DND-41 (cell line): ENCODE measurements around the gene ARMC7.
A peak's percentile ranks its signal among the peaks of the same experiment; 100 is the strongest.

Experiments
- ATAC-seq: fragments of 200-7000 bp; cut with Tn5 transposase; 3 replicates; pipeline ENCODE4 v1.9.1; 2021; ENCODE audit warnings: low read depth; ENCODE audit not compliant: insufficient read depth
- DNase-seq: peaks from one replicate; pipeline ENCODE4 v3.0.0-alpha.2; 2020
- H2AFZ ChIP-seq: 2 replicates; pipeline ENCODE4 v1.6.0; 2012; ENCODE audit warnings: low read depth, low read length
- H3K27ac ChIP-seq: 2 replicates; pipeline ENCODE4 v1.5.1; 2012; ENCODE audit warnings: low read length, inconsistent platforms
- H3K27me3 ChIP-seq: fragments of 200-600 bp; sonication (generic); 2 replicates; pipeline ENCODE4 v1.6.0; 2012; ENCODE audit warnings: low read length, mild to moderate bottlenecking, inconsistent platforms; ENCODE audit not compliant: insufficient read depth, poor library complexity
- H3K36me3 ChIP-seq: 2 replicates; pipeline ENCODE4 v1.5.1; 2012; ENCODE audit warnings: low read length, inconsistent platforms; ENCODE audit not compliant: insufficient read depth
- H3K4me1 ChIP-seq: 2 replicates; pipeline ENCODE4 v1.5.1; 2012; ENCODE audit warnings: mild to moderate bottlenecking, low read length; ENCODE audit not compliant: insufficient read depth
- H3K4me2 ChIP-seq: 2 replicates; pipeline ENCODE4 v1.6.0; 2012; ENCODE audit warnings: mild to moderate bottlenecking, moderate library complexity, low read length, inconsistent platforms; ENCODE audit not compliant: insufficient read depth
- H3K4me3 ChIP-seq, 2 experiments: fragments of 200-600 bp in 1 of 2; shearing (Covaris generic) in 1 of 2; 2 replicates each; pipeline ENCODE4 v1.5.1; 2012 to 2016; ENCODE audit warnings: inconsistent platforms in 2 of 2, low read length in 2 of 2, mild to moderate bottlenecking in 2 of 2, low read depth in 1 of 2, moderate library complexity in 1 of 2
- H3K79me2 ChIP-seq: 2 replicates; pipeline ENCODE4 v1.6.0; 2012; ENCODE audit warnings: low read length, inconsistent platforms; ENCODE audit not compliant: insufficient read depth
- H3K9ac ChIP-seq: 2 replicates; pipeline ENCODE4 v1.6.0; 2012; ENCODE audit warnings: low read depth, mild to moderate bottlenecking, inconsistent platforms, low read length, moderate library complexity
- H3K9me3 ChIP-seq: 2 replicates; pipeline ENCODE4 v1.5.1; 2012; ENCODE audit warnings: low read length, moderate library complexity, mild to moderate bottlenecking, inconsistent platforms; ENCODE audit not compliant: insufficient read depth, severe bottlenecking
- H4K20me1 ChIP-seq: 2 replicates; pipeline ENCODE4 v1.6.0; 2012; ENCODE audit warnings: low read length; ENCODE audit not compliant: insufficient read depth
- CTCF ChIP-seq: IDR thresholded peaks from 2 replicates; pipeline ENCODE4 v1.5.1; 2012; ENCODE audit warnings: borderline replicate concordance, low read length, moderate library complexity, mild to moderate bottlenecking; ENCODE audit not compliant: poor library complexity, severe bottlenecking; ENCODE audit errors: extremely low read depth
- EZH2 ChIP-seq: IDR thresholded peaks from 3 replicates; pipeline ENCODE4 v1.6.1; 2012; ENCODE audit warnings: borderline replicate concordance, low read depth, mild to moderate bottlenecking, moderate library complexity, low read length, inconsistent platforms; ENCODE audit not compliant: severe bottlenecking

The ARMC7 gene

DNA sequence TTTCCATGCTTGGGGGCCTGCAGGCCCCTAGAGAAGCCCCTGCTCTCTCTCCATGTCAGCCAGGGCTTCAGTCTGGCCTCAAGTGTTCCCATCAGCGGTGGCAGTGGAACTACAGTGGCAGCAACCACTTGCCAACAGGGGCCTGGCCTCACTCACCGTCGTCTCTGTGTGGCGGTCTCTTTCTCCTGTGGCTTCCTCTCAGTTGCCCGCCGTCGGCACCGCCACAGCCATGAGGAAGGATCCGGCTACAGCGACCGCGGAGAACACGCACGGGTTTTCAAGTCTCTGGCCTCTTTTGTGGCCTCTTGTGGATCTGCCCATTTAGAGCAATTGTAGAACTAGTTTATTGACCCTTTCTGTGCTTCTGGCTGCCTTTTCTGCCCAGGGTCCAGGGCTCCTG lies 8.5 kb downstream of the ARMC7 start:
- H3K9me3 ChIP-seq: no peaks in the 10 kb centered on the region

GRCh38 chr17:75124041-75124818 lies 14.5 kb downstream of the ARMC7 start:
- ATAC-seq (0 out of 3 replicates have a peak, but pooled peaks have one; percentile 20), DNase-seq (no peak)
- H3K36me3 ChIP-seq: peaks cover 24% of the 10 kb centered on the region
- no peaks in the 10 kb centered on the region for H3K9me3 ChIP-seq
- no peak overlapping the region for H2AFZ ChIP-seq
- H3K9ac ChIP-seq: no peak overlapping the region
- no peak overlapping the region for H3K4me2 ChIP-seq
- no peaks in the 10 kb centered on the region for H3K27me3 ChIP-seq
- H3K27ac ChIP-seq: no peak overlapping the region
- H4K20me1 ChIP-seq: peaks cover 3% of the 10 kb centered on the region
- H3K4me1 ChIP-seq: no peaks in the 10 kb centered on the region
- H3K4me3 ChIP-seq: no peak overlapping the region
- no peak for TF ChIP-seq EZH2
- TF ChIP-seq CTCF: no peak
- peaks cover 4% of the 10 kb centered on the region; the same call in 1 of the 2 replicates for H3K79me2 ChIP-seq

More for the DNA sequence above, 8.5 kb downstream of the ARMC7 start:
- no peaks in the 10 kb centered on the region for H3K27me3 ChIP-seq
- no peak overlapping the region for H3K4me2 ChIP-seq
- DNase-seq: no peak
- no peak for ATAC-seq
- no peak overlapping the region for H3K4me3 ChIP-seq
- H3K9ac ChIP-seq: no peak overlapping the region
- no peak overlapping the region for H2AFZ ChIP-seq
- peaks cover 18% of the 10 kb centered on the region for H3K79me2 ChIP-seq
- peaks cover 21% of the 10 kb centered on the region for H3K36me3 ChIP-seq
- no peaks in the 10 kb centered on the region for H4K20me1 ChIP-seq
- H3K4me1 ChIP-seq: peaks cover 17% of the 10 kb centered on the region
- TF ChIP-seq CTCF: no peak
- no peak for TF ChIP-seq EZH2
- H3K27ac ChIP-seq: no peak overlapping the region

DNA sequence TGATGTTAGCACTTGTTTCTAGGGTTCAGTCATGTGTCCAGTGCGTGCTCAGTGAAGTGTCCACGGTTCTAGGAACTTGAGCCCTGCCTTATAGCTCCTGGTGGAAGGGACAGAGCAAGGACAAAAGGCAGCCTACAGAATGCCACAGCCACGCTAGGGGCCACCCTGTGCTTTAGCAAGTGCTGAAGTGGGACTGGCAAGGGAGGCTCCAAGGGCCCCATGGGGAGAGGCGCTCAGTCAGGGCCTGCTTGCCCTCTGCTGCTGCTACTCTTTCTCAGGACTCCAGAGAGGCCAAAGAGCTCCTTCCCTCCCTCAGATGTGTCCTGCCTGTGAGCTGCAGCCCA lies 15.0 kb downstream of the ARMC7 start:
- peaks cover 4% of the 10 kb centered on the region for H3K4me1 ChIP-seq

More for the DNA sequence above, 15.0 kb downstream of the ARMC7 start:
- Histone ChIP-seq H3K4me2 (no peak overlapping the region), H4K20me1 (peaks cover 8% of the 10 kb centered on the region), H3K27ac (no peak overlapping the region), H3K4me3 (no peak overlapping the region), H3K79me2 (peaks cover 10% of the 10 kb centered on the region; the same call in 1 of the 2 replicates), H2AFZ (no peak overlapping the region), H3K9ac (no peak overlapping the region), H3K27me3 (no peaks in the 10 kb centered on the region), H3K9me3 (no peaks in the 10 kb centered on the region), H3K36me3 (peaks cover 30% of the 10 kb centered on the region)
- no peak for DNase-seq
- ATAC-seq: no peak
- TF ChIP-seq CTCF (no peak), EZH2 (no peak)
